GM12891 (cell line): ENCODE measurements around the gene MAP4K1.
"Not testable (repeated sequence)": the region's sequence is repeated elsewhere in the genome, so short reads cannot be mapped to it uniquely, and the experiment has no call there.

Source experiments
- POLR2A ChIP-seq: IDR thresholded peaks from 2 replicates; pipeline ENCODE4 v1.6.1; 2011; ENCODE audit warnings: low read depth, low read length, control low read depth
- TAF1 ChIP-seq: IDR thresholded peaks from 2 replicates; pipeline ENCODE4 v1.6.1; 2011; ENCODE audit warnings: low read depth, low read length, control low read depth

DNA sequence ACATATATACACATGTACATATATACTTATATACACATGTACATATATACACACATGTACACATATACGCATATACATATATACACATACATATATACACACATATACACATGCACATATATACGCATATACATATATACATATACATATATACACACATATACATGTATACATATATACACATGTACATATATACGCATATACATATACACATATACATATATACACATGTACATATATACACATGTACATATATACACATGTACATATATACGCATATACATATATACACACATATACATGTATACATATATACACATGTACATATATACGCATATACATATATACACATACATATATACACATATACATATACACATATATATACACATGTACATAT is 14.9 kb downstream of the MAP4K1 start:
- not testable (repeated sequence) for TF ChIP-seq TAF1, POLR2A
